ENCODE results near the gene KRTAP4-9.
"Not testable (repeated sequence)": the region's sequence is repeated elsewhere in the genome, so short reads cannot be mapped to it uniquely, and the experiment has no call there.

Gene KRTAP4-9

GRCh38 chr17:41105347-41105746 is at the start of gene KRTAP4-9:
Gene KRTAP4-9 (plus strand): TSS chr17:41105389. CDS start chr17:41105389, 0 bp downstream.
- not testable (repeated sequence) for H3K27ac ChIP-seq (ENCODE audit: low read depth, low read length); H3K9me3 ChIP-seq (ENCODE audit: control insufficient read depth in 5 of 5, low read length in 5 of 5); H3K36me3 ChIP-seq (ENCODE audit: control insufficient read depth in 5 of 5, insufficient read depth in 5 of 5, low read length in 5 of 5); H3K4me3 ChIP-seq (ENCODE audit: low read depth in 1 of 5, low read length in 5 of 5); H3K4me1 ChIP-seq (ENCODE audit: control insufficient read depth in 5 of 5, insufficient read depth in 5 of 5, low read length in 5 of 5); H3K27me3 ChIP-seq (ENCODE audit: control insufficient read depth in 5 of 5, insufficient read depth in 4 of 5, low read length in 5 of 5); H3K9ac ChIP-seq (ENCODE audit: low read length in 5 of 5)

GRCh38 chr17:41057547-41057946 is 47.6 kb upstream of the KRTAP4-9 start:
- peaks cover 0 to 4% (median 3%) of the 10 kb centered on the region in 5 donors for H3K9me3 ChIP-seq (ENCODE audit: control insufficient read depth in 5 of 5, low read length in 5 of 5)
- H3K27ac ChIP-seq (ENCODE audit: low read depth, low read length), result no peak overlapping the region
- peaks cover 0 to 7% (median 4%) of the 10 kb centered on the region in 5 donors for H3K27me3 ChIP-seq (ENCODE audit: control insufficient read depth in 5 of 5, insufficient read depth in 4 of 5, low read length in 5 of 5)

GRCh38 chr17:41058741-41059140 is 46.4 kb upstream of the KRTAP4-9 start:
- peaks cover 0 to 4% (median 3%) of the 10 kb centered on the region in 5 donors for H3K9me3 ChIP-seq (ENCODE audit: control insufficient read depth in 5 of 5, low read length in 5 of 5)
- no peaks in the 10 kb centered on the region for H3K36me3 ChIP-seq (ENCODE audit: control insufficient read depth in 5 of 5, insufficient read depth in 5 of 5, low read length in 5 of 5)
- H3K27me3 ChIP-seq (ENCODE audit: control insufficient read depth in 5 of 5, insufficient read depth in 4 of 5, low read length in 5 of 5), result peaks cover 0 to 7% (median 4%) of the 10 kb centered on the region in 5 donors
- H3K9ac ChIP-seq (ENCODE audit: low read length in 5 of 5), result no peak overlapping the region
- no peak overlapping the region for H3K27ac ChIP-seq (ENCODE audit: low read depth, low read length)
- no peak overlapping the region for H3K4me3 ChIP-seq (ENCODE audit: low read depth in 1 of 5, low read length in 5 of 5)
- H3K4me1 ChIP-seq (ENCODE audit: control insufficient read depth in 5 of 5, insufficient read depth in 5 of 5, low read length in 5 of 5), result no peaks in the 10 kb centered on the region

More at GRCh38 chr17:41057547-41057946, 47.6 kb upstream of the KRTAP4-9 start:
- Histone ChIP-seq H3K4me3 (ENCODE audit: low read depth in 1 of 5, low read length in 5 of 5) (no peak overlapping the region), H3K9ac (ENCODE audit: low read length in 5 of 5) (no peak overlapping the region), H3K36me3 (ENCODE audit: control insufficient read depth in 5 of 5, insufficient read depth in 5 of 5, low read length in 5 of 5) (no peaks in the 10 kb centered on the region), H3K4me1 (ENCODE audit: control insufficient read depth in 5 of 5, insufficient read depth in 5 of 5, low read length in 5 of 5) (no peaks in the 10 kb centered on the region)

- not testable (repeated sequence) for H3K4me3 ChIP-seq (ENCODE audit: low read depth in 1 of 5, low read length in 5 of 5)
Measured at GRCh38 chr17:41059276-41060051, 45.7 kb upstream of the KRTAP4-9 start.

GRCh38 chr17:41060052-41060604 is 45.1 kb upstream of the KRTAP4-9 start, which contains the start of gene KRTAP2-3:
Gene KRTAP2-3 (minus strand): TSS chr17:41060114. CDS start chr17:41060050, 64 bp downstream.
- no peak within 1 kb of the TSS for H3K27ac ChIP-seq (ENCODE audit: low read depth, low read length)
- H3K9ac ChIP-seq (ENCODE audit: low read length in 5 of 5), result no peak within 1 kb of the TSS
- no peaks in the 10 kb centered on the region for H3K4me1 ChIP-seq (ENCODE audit: control insufficient read depth in 5 of 5, insufficient read depth in 5 of 5, low read length in 5 of 5)
- H3K36me3 ChIP-seq (ENCODE audit: control insufficient read depth in 5 of 5, insufficient read depth in 5 of 5, low read length in 5 of 5), result no peaks in the 10 kb centered on the region
- H3K4me3 ChIP-seq (ENCODE audit: low read depth in 1 of 5, low read length in 5 of 5), result no peak within 1 kb of the TSS
- H3K9me3 ChIP-seq (ENCODE audit: control insufficient read depth in 5 of 5, low read length in 5 of 5), result peaks cover 0 to 4% (median 3%) of the 10 kb centered on the region in 5 donors
- peaks cover 0 to 5% (median 4%) of the 10 kb centered on the region in 5 donors for H3K27me3 ChIP-seq (ENCODE audit: control insufficient read depth in 5 of 5, insufficient read depth in 4 of 5, low read length in 5 of 5)

More at GRCh38 chr17:41059276-41060051, 45.7 kb upstream of the KRTAP4-9 start:
- H3K27ac ChIP-seq (ENCODE audit: low read depth, low read length); H3K9ac ChIP-seq (ENCODE audit: low read length in 5 of 5); H3K27me3 ChIP-seq (ENCODE audit: control insufficient read depth in 5 of 5, insufficient read depth in 4 of 5, low read length in 5 of 5); H3K4me1 ChIP-seq (ENCODE audit: control insufficient read depth in 5 of 5, insufficient read depth in 5 of 5, low read length in 5 of 5); H3K36me3 ChIP-seq (ENCODE audit: control insufficient read depth in 5 of 5, insufficient read depth in 5 of 5, low read length in 5 of 5); H3K9me3 ChIP-seq (ENCODE audit: control insufficient read depth in 5 of 5, low read length in 5 of 5): not testable (repeated sequence)

GRCh38 chr17:41061964-41062363 is 43.2 kb upstream of the KRTAP4-9 start:
- H3K4me1 ChIP-seq (ENCODE audit: control insufficient read depth in 5 of 5, insufficient read depth in 5 of 5, low read length in 5 of 5), result no peaks in the 10 kb centered on the region
- H3K9ac ChIP-seq (ENCODE audit: low read length in 5 of 5), result no peak overlapping the region
- no peak overlapping the region for H3K27ac ChIP-seq (ENCODE audit: low read depth, low read length)
- peaks cover 0 to 4% (median 3%) of the 10 kb centered on the region in 5 donors for H3K9me3 ChIP-seq (ENCODE audit: control insufficient read depth in 5 of 5, low read length in 5 of 5)
- no peak overlapping the region for H3K4me3 ChIP-seq (ENCODE audit: low read depth in 1 of 5, low read length in 5 of 5)
- H3K27me3 ChIP-seq (ENCODE audit: control insufficient read depth in 5 of 5, insufficient read depth in 4 of 5, low read length in 5 of 5), result peaks cover 0 to 5% (median 0%) of the 10 kb centered on the region in 5 donors
- H3K36me3 ChIP-seq (ENCODE audit: control insufficient read depth in 5 of 5, insufficient read depth in 5 of 5, low read length in 5 of 5), result no peaks in the 10 kb centered on the region

GRCh38 chr17:41063449-41063848 is 41.7 kb upstream of the KRTAP4-9 start:
- H3K9me3 ChIP-seq (ENCODE audit: control insufficient read depth in 5 of 5, low read length in 5 of 5), result no peaks in the 10 kb centered on the region
- no peak overlapping the region for H3K4me3 ChIP-seq (ENCODE audit: low read depth in 1 of 5, low read length in 5 of 5)
- H3K27ac ChIP-seq (ENCODE audit: low read depth, low read length), result no peak overlapping the region
- no peak overlapping the region for H3K9ac ChIP-seq (ENCODE audit: low read length in 5 of 5)
- H3K27me3 ChIP-seq (ENCODE audit: control insufficient read depth in 5 of 5, insufficient read depth in 4 of 5, low read length in 5 of 5), result peaks cover 0 to 5% (median 0%) of the 10 kb centered on the region in 5 donors
- H3K36me3 ChIP-seq (ENCODE audit: control insufficient read depth in 5 of 5, insufficient read depth in 5 of 5, low read length in 5 of 5), result no peaks in the 10 kb centered on the region
- no peaks in the 10 kb centered on the region for H3K4me1 ChIP-seq (ENCODE audit: control insufficient read depth in 5 of 5, insufficient read depth in 5 of 5, low read length in 5 of 5)

GRCh38 chr17:41064301-41064700 is 40.9 kb upstream of the KRTAP4-9 start:
- Histone ChIP-seq H3K4me3 (ENCODE audit: low read depth in 1 of 5, low read length in 5 of 5) (no peak overlapping the region), H3K27me3 (ENCODE audit: control insufficient read depth in 5 of 5, insufficient read depth in 4 of 5, low read length in 5 of 5) (peaks cover 0 to 5% (median 0%) of the 10 kb centered on the region in 5 donors), H3K9me3 (ENCODE audit: control insufficient read depth in 5 of 5, low read length in 5 of 5) (no peaks in the 10 kb centered on the region), H3K36me3 (ENCODE audit: control insufficient read depth in 5 of 5, insufficient read depth in 5 of 5, low read length in 5 of 5) (no peaks in the 10 kb centered on the region), H3K4me1 (ENCODE audit: control insufficient read depth in 5 of 5, insufficient read depth in 5 of 5, low read length in 5 of 5) (no peaks in the 10 kb centered on the region), H3K27ac (ENCODE audit: low read depth, low read length) (no peak overlapping the region), H3K9ac (ENCODE audit: low read length in 5 of 5) (no peak overlapping the region)

GRCh38 chr17:41065016-41065689 is 40.0 kb upstream of the KRTAP4-9 start:
- not testable (repeated sequence) for H3K27me3 ChIP-seq (ENCODE audit: control insufficient read depth in 5 of 5, insufficient read depth in 4 of 5, low read length in 5 of 5); H3K9me3 ChIP-seq (ENCODE audit: control insufficient read depth in 5 of 5, low read length in 5 of 5); H3K27ac ChIP-seq (ENCODE audit: low read depth, low read length); H3K36me3 ChIP-seq (ENCODE audit: control insufficient read depth in 5 of 5, insufficient read depth in 5 of 5, low read length in 5 of 5); H3K9ac ChIP-seq (ENCODE audit: low read length in 5 of 5); H3K4me3 ChIP-seq (ENCODE audit: low read depth in 1 of 5, low read length in 5 of 5); H3K4me1 ChIP-seq (ENCODE audit: control insufficient read depth in 5 of 5, insufficient read depth in 5 of 5, low read length in 5 of 5)
